KMS-11 (cell line): ENCODE measurements around the gene C11orf98.
"Not testable (repeated sequence)": the region's sequence is repeated elsewhere in the genome, so short reads cannot be mapped to it uniquely, and the experiment has no call there.

ENCODE experiments used
- H2AFZ ChIP-seq: fragments of 200-600 bp; sonication (generic); 2 replicates; pipeline ENCODE4 v1.6.1; 2016; ENCODE audit warnings: antibody characterized with exemption, mixed run types, low read depth
- H3K27ac ChIP-seq: fragments of 200-600 bp; sonication (generic); 2 replicates; pipeline ENCODE4 v1.6.1; 2016; ENCODE audit warnings: mild to moderate bottlenecking, mixed run types
- H3K27me3 ChIP-seq: fragments of 200-600 bp; sonication (generic); 2 replicates; pipeline ENCODE4 v1.6.1; 2017; ENCODE audit warnings: mild to moderate bottlenecking, low read depth, mixed run types, moderate library complexity; ENCODE audit not compliant: insufficient read depth
- H3K36me3 ChIP-seq: fragments of 200-600 bp; sonication (generic); 2 replicates; pipeline ENCODE4 v1.6.1; 2017; ENCODE audit warnings: mild to moderate bottlenecking, mixed run types; ENCODE audit not compliant: insufficient read depth
- H3K4me1 ChIP-seq: fragments of 200-600 bp; sonication (generic); 2 replicates; pipeline ENCODE4 v1.6.1; 2016; ENCODE audit warnings: mild to moderate bottlenecking, low read depth, mixed run types; ENCODE audit not compliant: poor library complexity, severe bottlenecking
- H3K4me2 ChIP-seq: fragments of 200-600 bp; sonication (generic); 2 replicates; pipeline ENCODE4 v1.7.0; 2016; ENCODE audit warnings: mild to moderate bottlenecking, mixed run types
- H3K4me3 ChIP-seq: fragments of 200-600 bp; sonication (generic); IDR thresholded peaks from 2 replicates; pipeline ENCODE4 v1.6.1; 2017; ENCODE audit warnings: low read depth, low read length, mixed read lengths; ENCODE audit not compliant: insufficient read depth
- H3K79me2 ChIP-seq: fragments of 200-600 bp; sonication (generic); 2 replicates; pipeline ENCODE4 v1.6.1; 2016; ENCODE audit warnings: low read depth, mixed run types; ENCODE audit not compliant: insufficient read depth
- H3K9ac ChIP-seq: fragments of 200-600 bp; sonication (generic); 2 replicates; pipeline ENCODE4 v1.6.1; 2016; ENCODE audit warnings: mild to moderate bottlenecking, mixed run types
- H4K20me1 ChIP-seq: fragments of 200-600 bp; sonication (generic); 2 replicates; pipeline ENCODE4 v1.6.1; 2016; ENCODE audit warnings: mild to moderate bottlenecking, mixed run types; ENCODE audit not compliant: insufficient read depth
- CTCF ChIP-seq: fragments of 200-600 bp; sonication (generic); conservative IDR thresholded peaks from 2 replicates; pipeline ENCODE4 v1.6.1; 2017; ENCODE audit warnings: low read depth, mild to moderate bottlenecking, antibody characterized with exemption, low read length, moderate library complexity, mixed read lengths

The C11orf98 gene

GRCh38 chr11:62678433-62678769, 13.4 kb upstream of the C11orf98 start:
- peak overlapping the region; percentile 14; the same call in 1 of the 2 replicates for H3K27ac ChIP-seq
- H3K79me2 ChIP-seq, result peaks cover 15% of the 10 kb centered on the region
- peak overlapping the region; percentile 94 for H3K4me2 ChIP-seq
- no peaks in the 10 kb centered on the region for H4K20me1 ChIP-seq
- H3K27me3 ChIP-seq, result no peaks in the 10 kb centered on the region
- H3K36me3 ChIP-seq, result no peaks in the 10 kb centered on the region
- H3K9ac ChIP-seq, result peak overlapping the region; percentile 64; the same call in 1 of the 2 replicates
- TF ChIP-seq CTCF, result no peak
- peaks cover 22% of the 10 kb centered on the region for H3K4me1 ChIP-seq
- no peak overlapping the region for H3K4me3 ChIP-seq
- peak overlapping the region; percentile 95; the same call in 1 of the 2 replicates for H2AFZ ChIP-seq

GRCh38 chr11:62677714-62678113, 12.7 kb upstream of the C11orf98 start:
- TF ChIP-seq CTCF, result no peak
- Histone ChIP-seq H3K4me1 (peaks cover 26% of the 10 kb centered on the region), H3K27ac (no peak overlapping the region), H3K4me2 (peak overlapping the region; percentile 94), H3K27me3 (no peaks in the 10 kb centered on the region), H3K36me3 (no peaks in the 10 kb centered on the region), H3K9ac (peak overlapping the region; percentile 64; the same call in 1 of the 2 replicates), H2AFZ (no peak overlapping the region), H4K20me1 (no peaks in the 10 kb centered on the region), H3K79me2 (peaks cover 19% of the 10 kb centered on the region), H3K4me3 (no peak overlapping the region)

GRCh38 chr11:62677156-62677555, 12.1 kb upstream of the C11orf98 start:
- H3K79me2 ChIP-seq, result peaks cover 20% of the 10 kb centered on the region
- H3K4me1 ChIP-seq, result peaks cover 26% of the 10 kb centered on the region
- TF ChIP-seq CTCF, result no peak
- no peak overlapping the region for H3K4me2 ChIP-seq
- no peaks in the 10 kb centered on the region for H4K20me1 ChIP-seq
- no peak overlapping the region for H3K9ac ChIP-seq
- no peaks in the 10 kb centered on the region for H3K27me3 ChIP-seq
- H3K36me3 ChIP-seq, result no peaks in the 10 kb centered on the region
- no peak overlapping the region for H3K4me3 ChIP-seq
- no peak overlapping the region for H2AFZ ChIP-seq
- H3K27ac ChIP-seq, result no peak overlapping the region

GRCh38 chr11:62676698-62677097, 11.7 kb upstream of the C11orf98 start:
- Histone ChIP-seq H3K4me2 (no peak overlapping the region), H3K27me3 (no peaks in the 10 kb centered on the region), H3K36me3 (no peaks in the 10 kb centered on the region), H4K20me1 (no peaks in the 10 kb centered on the region), H3K27ac (no peak overlapping the region), H3K4me3 (no peak overlapping the region), H3K79me2 (peaks cover 21% of the 10 kb centered on the region), H3K4me1 (peaks cover 26% of the 10 kb centered on the region), H2AFZ (no peak overlapping the region), H3K9ac (no peak overlapping the region)
- no peak for TF ChIP-seq CTCF

GRCh38 chr11:62675415-62675814, 10.4 kb upstream of the C11orf98 start:
- not testable (repeated sequence) for H3K4me3 ChIP-seq, H3K27me3 ChIP-seq, H3K36me3 ChIP-seq, H3K27ac ChIP-seq, H3K4me2 ChIP-seq, H2AFZ ChIP-seq, H3K9ac ChIP-seq, H4K20me1 ChIP-seq
- H3K79me2 ChIP-seq, result peaks cover 25% of the 10 kb centered on the region
- H3K4me1 ChIP-seq, result peaks cover 25% of the 10 kb centered on the region
